Cardiac fibroblast (primary cell): ENCODE measurements around the gene GOLGA8N.
A peak's percentile ranks its signal among the peaks of the same experiment; 100 is the strongest.

Experiments
- DNase-seq, 2 donors: peaks; one replicate each; pipeline versions ENCODE4 v3.0.0 to v3.0.0-alpha.2; 2010; ENCODE audit warnings: low read depth in 2 of 2
- H3K4me3 ChIP-seq, 2 donors: replicated peaks in 1 of 2; 1 replicate in 1 of 2; 2 replicates in 1 of 2; pipeline ENCODE4 v1.5.1; 2011; ENCODE audit warnings: low read depth in 2 of 2, low read length in 2 of 2, mild to moderate bottlenecking in 2 of 2, moderate library complexity in 1 of 2
- TF ChIP-seq, protein P1 (sequence below): IDR thresholded peaks from one replicate; pipeline ENCODE4 v1.5.1; 2011; ENCODE audit warnings: low read depth, mild to moderate bottlenecking, low read length, inconsistent platforms

The GOLGA8N gene

DNA sequence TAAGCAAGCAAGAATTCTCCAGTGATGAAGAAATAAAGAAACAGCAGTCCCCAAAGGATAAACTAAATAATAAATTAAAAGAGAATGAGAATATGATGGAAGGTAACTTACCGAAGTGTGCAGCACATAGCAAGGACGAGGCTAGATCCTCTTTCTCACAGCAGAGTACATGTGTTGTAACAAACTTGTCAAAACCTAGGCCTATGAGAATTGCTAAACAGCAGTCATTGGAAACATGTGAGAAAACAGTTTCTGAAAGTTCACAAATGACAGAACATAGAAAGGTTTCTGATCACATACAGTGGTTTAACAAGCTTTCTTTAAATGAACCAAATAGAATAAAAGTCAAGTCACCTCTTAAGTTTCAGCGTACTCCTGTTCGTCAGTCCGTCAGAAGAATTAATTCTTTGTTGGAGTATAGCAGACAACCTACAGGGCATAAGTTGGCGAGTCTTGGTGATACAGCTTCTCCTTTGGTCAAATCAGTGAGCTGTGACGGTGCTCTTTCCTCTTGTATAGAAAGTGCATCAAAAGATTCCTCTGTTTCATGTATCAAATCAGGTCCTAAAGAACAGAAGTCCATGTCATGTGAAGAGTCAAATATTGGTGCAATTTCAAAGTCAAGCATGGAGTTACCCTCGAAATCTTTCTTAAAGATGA, 43.8 kb downstream of the GOLGA8N start:
- no peak overlapping the region for H3K4me3 ChIP-seq
- DNase-seq, result no peak
- TF ChIP-seq, protein P1, sequence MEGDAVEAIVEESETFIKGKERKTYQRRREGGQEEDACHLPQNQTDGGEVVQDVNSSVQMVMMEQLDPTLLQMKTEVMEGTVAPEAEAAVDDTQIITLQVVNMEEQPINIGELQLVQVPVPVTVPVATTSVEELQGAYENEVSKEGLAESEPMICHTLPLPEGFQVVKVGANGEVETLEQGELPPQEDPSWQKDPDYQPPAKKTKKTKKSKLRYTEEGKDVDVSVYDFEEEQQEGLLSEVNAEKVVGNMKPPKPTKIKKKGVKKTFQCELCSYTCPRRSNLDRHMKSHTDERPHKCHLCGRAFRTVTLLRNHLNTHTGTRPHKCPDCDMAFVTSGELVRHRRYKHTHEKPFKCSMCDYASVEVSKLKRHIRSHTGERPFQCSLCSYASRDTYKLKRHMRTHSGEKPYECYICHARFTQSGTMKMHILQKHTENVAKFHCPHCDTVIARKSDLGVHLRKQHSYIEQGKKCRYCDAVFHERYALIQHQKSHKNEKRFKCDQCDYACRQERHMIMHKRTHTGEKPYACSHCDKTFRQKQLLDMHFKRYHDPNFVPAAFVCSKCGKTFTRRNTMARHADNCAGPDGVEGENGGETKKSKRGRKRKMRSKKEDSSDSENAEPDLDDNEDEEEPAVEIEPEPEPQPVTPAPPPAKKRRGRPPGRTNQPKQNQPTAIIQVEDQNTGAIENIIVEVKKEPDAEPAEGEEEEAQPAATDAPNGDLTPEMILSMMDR, result no peak

DNA sequence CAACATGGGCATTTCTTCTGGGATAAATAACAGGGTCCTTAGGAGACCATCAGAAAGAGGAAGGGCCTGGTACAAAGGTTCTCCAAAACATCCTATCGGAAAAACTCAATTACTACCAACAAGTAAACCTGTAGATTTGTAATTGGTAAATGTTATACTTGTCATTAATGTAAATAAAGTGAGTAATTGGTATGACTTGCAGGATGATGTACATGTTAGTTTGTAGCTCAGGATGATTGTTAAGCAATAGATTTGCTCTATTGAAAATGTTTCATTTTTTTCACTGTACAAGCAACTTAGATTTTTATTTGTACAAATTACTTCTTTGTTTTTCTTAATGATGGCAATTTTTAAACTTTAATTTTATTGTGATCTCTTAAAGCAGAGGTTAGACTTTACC, 44.4 kb downstream of the GOLGA8N start:
- TF ChIP-seq, protein P1, result no peak
- no peak for DNase-seq

DNA sequence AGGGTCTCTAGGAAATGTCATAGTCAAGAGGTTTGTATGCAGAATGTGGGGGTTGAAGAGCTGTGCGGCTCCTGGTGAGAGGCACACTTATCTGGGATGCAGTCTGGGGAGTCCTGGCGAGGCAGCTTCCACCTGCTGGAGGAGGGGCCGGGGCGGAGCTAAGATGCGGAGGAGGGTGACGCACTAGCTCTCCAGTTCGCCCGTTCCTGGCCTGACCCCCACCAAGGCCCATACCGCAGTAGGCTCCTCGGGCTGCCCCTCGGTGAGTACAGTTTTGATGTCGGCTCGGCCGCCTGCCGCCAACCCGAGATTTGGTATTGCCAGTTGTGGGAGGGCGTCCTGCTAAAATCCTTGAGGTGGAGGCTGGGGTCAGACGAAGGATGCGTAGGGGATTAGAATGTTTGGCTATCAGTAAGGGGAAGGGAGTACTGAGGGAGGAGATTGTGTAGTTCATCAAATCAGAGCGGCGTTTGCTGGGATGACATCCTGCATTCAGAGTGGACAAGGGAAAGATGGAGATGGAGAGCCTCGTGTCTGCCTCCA, 48.3 kb downstream of the GOLGA8N start, which contains the start of gene SCG5:
TSS of gene SCG5 (plus strand) at position 194 of the 543 bp plus-strand sequence. CDS start 1,883 bp downstream, outside the sequence.
- TF ChIP-seq, protein P1, result no peak
- DNase-seq, result peak; percentile 40 to 41
- peak within 1 kb of the TSS; percentile 39 to 41 for H3K4me3 ChIP-seq

More for the DNA sequence above, 44.4 kb downstream of the GOLGA8N start:
- no peak overlapping the region for H3K4me3 ChIP-seq

DNA sequence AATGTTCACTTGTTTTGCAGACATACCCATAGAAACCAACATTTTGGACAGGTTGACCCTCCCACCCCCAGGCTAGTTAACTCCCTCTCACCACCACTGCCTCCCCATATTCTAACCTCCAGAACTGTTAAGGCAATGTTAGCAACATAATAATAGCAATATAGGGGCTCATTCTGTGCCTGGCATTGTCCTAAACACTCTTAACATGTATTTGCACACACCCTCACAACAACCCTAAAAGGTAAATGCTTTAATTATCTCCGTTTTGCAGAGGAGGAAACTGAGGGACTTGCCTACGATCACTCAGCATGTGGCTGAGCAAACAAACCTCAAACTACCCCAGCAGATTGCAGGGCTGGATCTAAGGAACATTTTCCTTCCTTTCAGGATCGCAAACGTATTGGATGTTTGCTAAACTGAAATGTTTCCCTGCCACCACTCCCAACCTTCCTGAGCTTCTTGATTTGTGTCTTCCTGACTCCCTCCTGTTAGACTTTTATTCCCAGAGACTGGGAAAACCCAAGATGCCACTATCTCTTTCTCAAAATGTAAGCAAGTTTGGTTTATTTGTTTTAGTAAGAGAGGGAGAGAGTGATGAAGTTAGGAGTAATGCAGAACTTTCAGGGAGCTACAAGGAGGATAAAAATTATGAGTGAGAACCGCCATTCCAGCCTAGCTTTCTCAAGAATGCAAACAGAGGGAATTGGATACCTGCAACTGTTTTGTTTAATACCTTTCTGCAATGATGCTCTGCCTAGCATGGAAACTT, 49.6 kb downstream of the GOLGA8N start:
- no peak for DNase-seq
- TF ChIP-seq, protein P1, result no peak
- no peak overlapping the region for H3K4me3 ChIP-seq

DNA sequence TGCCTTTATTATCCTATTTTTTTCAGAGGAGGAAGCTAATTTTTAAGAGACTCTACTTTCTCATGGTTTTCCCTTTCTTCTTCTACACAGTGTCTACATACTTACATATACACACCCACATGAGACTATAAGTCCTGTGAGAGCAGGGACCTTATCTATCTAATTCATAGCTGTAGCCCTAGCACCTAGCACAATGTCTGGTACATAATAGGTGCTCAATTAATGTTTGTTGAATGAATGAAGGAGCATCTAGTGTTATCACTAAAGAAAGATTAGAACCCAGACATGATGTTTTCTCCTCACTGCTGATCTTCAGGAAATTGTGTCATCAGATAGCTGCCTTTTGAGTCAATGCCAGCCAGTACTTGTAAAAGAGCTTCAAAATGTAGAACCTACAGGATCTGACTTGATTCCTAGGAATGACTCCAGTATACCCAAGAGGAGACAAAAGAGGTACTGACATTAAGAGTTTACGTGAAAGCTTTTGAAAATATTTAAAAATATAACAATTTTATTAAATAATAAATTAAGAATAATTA, 50.7 kb downstream of the GOLGA8N start:
- no peak overlapping the region for H3K4me3 ChIP-seq
- DNase-seq, result peak in 1 of 2 donors; percentile 39
- TF ChIP-seq, protein P1, result no peak

DNA sequence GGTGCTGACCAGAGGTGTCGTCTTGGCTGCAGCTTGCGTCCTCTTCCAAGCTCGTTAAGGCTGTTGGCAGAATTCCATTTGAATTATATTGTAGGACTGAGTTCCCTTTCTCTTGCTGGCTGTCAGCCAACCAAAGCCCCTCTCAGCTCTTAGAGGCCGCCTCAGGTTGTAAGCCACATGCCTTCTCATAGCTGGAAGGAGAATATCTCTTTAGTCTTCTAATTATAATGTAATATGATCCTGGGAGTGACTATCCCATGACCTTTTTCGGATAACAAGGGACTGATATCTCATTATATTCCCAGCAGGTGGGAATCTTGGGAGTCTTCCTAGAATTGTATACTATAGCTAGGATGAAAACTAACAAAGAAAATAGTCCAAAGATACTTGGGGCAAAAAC, 53.0 kb downstream of the GOLGA8N start:
- H3K4me3 ChIP-seq, result no peak overlapping the region
- TF ChIP-seq, protein P1, result no peak
- DNase-seq, result no peak
